ENCODE data around the gene XPO5.
"Not testable (repeated sequence)": the region's sequence is repeated elsewhere in the genome, so short reads cannot be mapped to it uniquely, and the experiment has no call there.

Gene XPO5

GRCh38 chr6:43500921-43501320 lies 74.9 kb downstream of the XPO5 start:
- Histone ChIP-seq H4K20me1 (ENCODE audit: insufficient read depth, low read length) (peaks cover 9% of the 10 kb centered on the region; the same call in 1 of the 2 replicates), H3K9me3 (ENCODE audit: insufficient read depth, low read length, severe bottlenecking) (no peaks in the 10 kb centered on the region), H3K79me2 (ENCODE audit: insufficient read depth, low read length) (no peaks in the 10 kb centered on the region), H3K9ac (ENCODE audit: low read depth, low read length) (no peak overlapping the region), H3K36me3 (ENCODE audit: insufficient read depth, low read length) (peaks cover 83% of the 10 kb centered on the region), H3K4me3 (ENCODE audit: low read depth in 1 of 2, low read length in 2 of 2) (no peak overlapping the region), H3K27ac (ENCODE audit: low read length) (no peak overlapping the region), H3K27me3 (ENCODE audit: insufficient read depth, low read length, poor library complexity) (no peaks in the 10 kb centered on the region), H3K4me1 (ENCODE audit: insufficient read depth, low read length) (no peaks in the 10 kb centered on the region), H2AFZ (ENCODE audit: low read depth, low read length) (no peak overlapping the region), H3K4me2 (ENCODE audit: insufficient read depth, low read length) (no peak overlapping the region)
- DNase-seq: no peak
- TF ChIP-seq EZH2 (IDR thresholded peaks at IDR 0.05; ENCODE audit: borderline replicate concordance, low read depth, low read length, severe bottlenecking): no peak
- no peak for TF ChIP-seq CTCF (IDR thresholded peaks at IDR 0.05; ENCODE audit: borderline replicate concordance, extremely low read depth, low read length, poor library complexity, severe bottlenecking)
- no peak for ATAC-seq (ENCODE audit: insufficient read depth, low read depth)

DNA sequence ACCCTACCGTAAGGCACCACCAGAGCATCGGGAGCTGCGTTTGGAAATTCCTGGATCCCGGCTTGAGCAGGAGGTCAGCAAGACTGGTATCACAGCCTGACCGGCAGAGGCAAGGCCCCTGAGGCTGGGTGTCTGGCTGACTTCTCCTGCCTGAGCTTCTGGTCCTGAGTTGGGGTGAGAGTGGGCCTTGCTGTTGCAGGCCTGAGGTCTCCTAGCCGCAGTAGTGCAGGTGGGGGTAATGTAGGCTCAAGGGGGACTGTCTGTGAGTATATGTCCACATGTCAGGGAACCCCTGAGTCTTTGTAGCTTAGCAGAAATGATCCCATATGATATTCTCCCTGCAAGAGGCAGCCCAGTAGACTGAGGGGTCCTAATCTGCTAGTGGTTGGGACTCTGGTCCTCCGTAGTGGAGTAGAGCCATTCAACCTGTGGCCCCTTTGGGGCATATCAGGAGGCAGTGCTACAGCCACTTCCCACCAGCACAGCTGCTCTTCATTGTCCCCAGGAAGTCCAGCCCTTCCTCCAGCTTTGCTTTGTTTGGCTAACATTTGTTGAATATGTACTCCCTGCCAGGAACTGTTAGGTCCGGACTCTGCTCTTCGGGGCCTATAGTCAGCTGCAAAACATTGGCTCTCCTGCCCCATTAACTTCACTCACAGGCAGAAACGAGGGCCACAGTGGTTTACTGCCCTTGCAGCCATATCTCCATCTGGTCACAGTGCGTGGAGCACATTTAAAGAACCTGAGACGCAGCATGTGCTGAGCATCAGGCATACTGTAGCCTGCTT lies 76.6 kb downstream of the XPO5 start:
- H3K9ac ChIP-seq (ENCODE audit: low read depth, low read length): no peak overlapping the region
- H3K4me3 ChIP-seq (ENCODE audit: low read depth in 1 of 2, low read length in 2 of 2): no peak overlapping the region
- H2AFZ ChIP-seq (ENCODE audit: low read depth, low read length): no peak overlapping the region
- peaks cover 5% of the 10 kb centered on the region; the same call in 1 of the 2 replicates for H3K79me2 ChIP-seq (ENCODE audit: insufficient read depth, low read length)
- peaks cover 17% of the 10 kb centered on the region for H4K20me1 ChIP-seq (ENCODE audit: insufficient read depth, low read length)
- ATAC-seq (ENCODE audit: insufficient read depth, low read depth) (no peak), DNase-seq (no peak)
- H3K27ac ChIP-seq (ENCODE audit: low read length): no peak overlapping the region
- H3K4me1 ChIP-seq (ENCODE audit: insufficient read depth, low read length): no peaks in the 10 kb centered on the region
- no peaks in the 10 kb centered on the region for H3K27me3 ChIP-seq (ENCODE audit: insufficient read depth, low read length, poor library complexity)
- H3K4me2 ChIP-seq (ENCODE audit: insufficient read depth, low read length): no peak overlapping the region
- H3K36me3 ChIP-seq (ENCODE audit: insufficient read depth, low read length): peaks cover 66% of the 10 kb centered on the region
- TF ChIP-seq CTCF (IDR thresholded peaks at IDR 0.05; ENCODE audit: borderline replicate concordance, extremely low read depth, low read length, poor library complexity, severe bottlenecking) (no peak), EZH2 (IDR thresholded peaks at IDR 0.05; ENCODE audit: borderline replicate concordance, low read depth, low read length, severe bottlenecking) (no peak)
- no peaks in the 10 kb centered on the region for H3K9me3 ChIP-seq (ENCODE audit: insufficient read depth, low read length, severe bottlenecking)

- H3K9ac ChIP-seq (ENCODE audit: low read depth, low read length); ATAC-seq (ENCODE audit: insufficient read depth, low read depth): not testable (repeated sequence)
- H3K36me3 ChIP-seq (ENCODE audit: insufficient read depth, low read length): peaks cover 60% of the 10 kb centered on the region
Observed at GRCh38 chr6:43498291-43498690, 77.5 kb downstream of the XPO5 start.

DNA sequence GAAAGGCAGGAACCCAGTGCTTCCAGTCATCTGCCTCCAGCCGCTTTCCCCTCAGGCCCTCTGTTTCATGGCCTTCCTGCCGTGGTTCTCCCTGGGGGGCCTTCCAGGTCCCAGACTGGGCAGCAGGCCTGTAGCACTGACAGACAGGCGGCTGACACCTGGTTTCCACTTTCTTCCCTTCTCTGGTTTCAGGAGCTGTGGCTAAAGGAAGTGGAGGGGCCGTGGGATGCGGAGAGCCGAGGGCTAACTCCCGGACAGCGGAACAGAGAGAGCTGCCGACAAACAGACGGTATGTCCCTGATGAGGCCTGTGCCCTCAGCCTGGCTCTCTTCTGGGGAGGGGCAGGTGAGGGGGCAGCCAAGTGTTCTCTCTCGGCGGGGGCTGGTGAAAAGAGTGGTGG lies 78.1 kb downstream of the XPO5 start:
- no peak for ATAC-seq (ENCODE audit: insufficient read depth, low read depth)
- Histone ChIP-seq H3K4me2 (ENCODE audit: insufficient read depth, low read length) (no peak overlapping the region), H3K36me3 (ENCODE audit: insufficient read depth, low read length) (peaks cover 54% of the 10 kb centered on the region), H4K20me1 (ENCODE audit: insufficient read depth, low read length) (peaks cover 21% of the 10 kb centered on the region), H3K9me3 (ENCODE audit: insufficient read depth, low read length, severe bottlenecking) (no peaks in the 10 kb centered on the region), H2AFZ (ENCODE audit: low read depth, low read length) (no peak overlapping the region), H3K79me2 (ENCODE audit: insufficient read depth, low read length) (peaks cover 9% of the 10 kb centered on the region; the same call in 1 of the 2 replicates), H3K4me1 (ENCODE audit: insufficient read depth, low read length) (no peaks in the 10 kb centered on the region), H3K9ac (ENCODE audit: low read depth, low read length) (no peak overlapping the region), H3K27me3 (ENCODE audit: insufficient read depth, low read length, poor library complexity) (no peaks in the 10 kb centered on the region), H3K27ac (ENCODE audit: low read length) (no peak overlapping the region), H3K4me3 (ENCODE audit: low read depth in 1 of 2, low read length in 2 of 2) (no peak overlapping the region)
- TF ChIP-seq CTCF (IDR thresholded peaks at IDR 0.05; ENCODE audit: borderline replicate concordance, extremely low read depth, low read length, poor library complexity, severe bottlenecking) (no peak), EZH2 (IDR thresholded peaks at IDR 0.05; ENCODE audit: borderline replicate concordance, low read depth, low read length, severe bottlenecking) (no peak)
- DNase-seq: no peak

More at GRCh38 chr6:43498291-43498690, 77.5 kb downstream of the XPO5 start:
- H4K20me1 ChIP-seq (ENCODE audit: insufficient read depth, low read length): peaks cover 21% of the 10 kb centered on the region
- not testable (repeated sequence) for H3K9me3 ChIP-seq (ENCODE audit: insufficient read depth, low read length, severe bottlenecking); H3K27me3 ChIP-seq (ENCODE audit: insufficient read depth, low read length, poor library complexity); H3K79me2 ChIP-seq (ENCODE audit: insufficient read depth, low read length); H3K4me3 ChIP-seq (ENCODE audit: low read depth in 1 of 2, low read length in 2 of 2); H3K4me1 ChIP-seq (ENCODE audit: insufficient read depth, low read length); H3K27ac ChIP-seq (ENCODE audit: low read length); H2AFZ ChIP-seq (ENCODE audit: low read depth, low read length); H3K4me2 ChIP-seq (ENCODE audit: insufficient read depth, low read length); DNase-seq
